HG02678 (cell line): ENCODE data around the gene ABCA12.

Experiments
- ATAC-seq: cut with Tn5 transposase; IDR thresholded peaks from one replicate; pipeline ENCODE4 v1.9.1; 2021; ENCODE audit warnings: mild to moderate bottlenecking, moderate library complexity; ENCODE audit not compliant: unreplicated experiment

Gene ABCA12

GRCh38 chr2:214987261-214987660 is 151.2 kb downstream of the ABCA12 start:
- no peak for ATAC-seq

- no peak for ATAC-seq
Measured at GRCh38 chr2:214985619-214986018, 152.8 kb downstream of the ABCA12 start.

DNA sequence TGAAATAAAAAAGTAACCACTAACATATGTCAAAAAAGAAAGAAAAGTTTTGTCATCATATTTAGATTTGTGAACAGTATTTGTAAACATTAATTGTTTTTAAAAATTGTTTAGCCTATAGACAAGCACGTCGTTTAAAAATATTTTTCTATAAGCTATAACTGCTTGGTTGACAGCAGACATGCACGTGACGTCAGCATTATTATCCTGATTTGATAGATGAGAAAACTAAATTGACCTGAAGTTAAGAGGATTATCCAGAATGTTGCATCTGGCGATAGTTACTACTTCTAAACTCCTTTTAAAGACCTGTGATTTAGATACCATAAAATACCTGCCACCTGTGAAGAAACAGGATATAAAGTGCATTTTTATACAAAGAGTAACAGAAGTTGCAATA is 172.0 kb downstream of the ABCA12 start:
- no peak for ATAC-seq

DNA sequence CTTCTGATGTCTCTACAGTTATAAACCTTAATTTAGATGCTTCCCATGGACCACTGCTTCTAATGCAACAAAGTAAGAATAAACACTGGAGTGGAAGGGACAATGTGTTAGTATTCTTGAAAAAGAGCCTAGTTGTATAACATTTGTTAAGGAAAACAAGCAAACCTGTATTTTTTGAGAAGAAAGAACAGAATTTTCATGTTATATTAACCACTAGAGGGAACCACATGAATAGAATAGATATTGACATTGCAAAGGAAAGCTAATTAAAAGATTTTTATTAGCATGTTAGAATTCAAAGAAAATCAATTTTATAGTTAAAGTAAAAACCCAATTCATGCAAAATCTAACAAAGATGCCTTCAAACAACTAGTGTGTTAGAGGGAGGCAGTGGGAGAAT is 177.7 kb downstream of the ABCA12 start:
- ATAC-seq = no peak

- no peak for ATAC-seq
Measured at GRCh38 chr2:214946949-214947348, 191.5 kb downstream of the ABCA12 start.

DNA sequence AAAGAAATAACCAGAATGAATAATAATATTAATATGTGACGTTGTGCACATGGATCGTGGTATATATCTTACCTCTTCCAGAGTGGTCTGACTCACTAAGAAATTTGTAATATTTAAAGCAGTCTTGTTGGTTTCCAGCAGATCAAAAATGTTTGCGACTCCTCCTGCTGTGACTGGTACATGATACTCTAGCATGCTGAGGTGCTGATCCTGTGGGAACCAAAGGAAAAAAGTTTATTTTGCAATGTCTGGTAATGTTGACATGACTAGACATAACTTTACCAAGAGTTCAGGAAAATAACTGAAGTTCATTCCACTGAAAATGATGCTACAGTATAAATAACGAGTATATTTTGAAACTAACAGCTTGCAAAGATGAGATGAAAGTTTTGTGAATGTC is 204.4 kb downstream of the ABCA12 start:
- no peak for ATAC-seq

GRCh38 chr2:214904634-214905033 is 233.8 kb downstream of the ABCA12 start:
- no peak for ATAC-seq

- no peak for ATAC-seq
Measured at GRCh38 chr2:214904176-214904575, 234.2 kb downstream of the ABCA12 start.

GRCh38 chr2:214902286-214902685 is 236.1 kb downstream of the ABCA12 start:
- peak; percentile 50 for ATAC-seq

DNA sequence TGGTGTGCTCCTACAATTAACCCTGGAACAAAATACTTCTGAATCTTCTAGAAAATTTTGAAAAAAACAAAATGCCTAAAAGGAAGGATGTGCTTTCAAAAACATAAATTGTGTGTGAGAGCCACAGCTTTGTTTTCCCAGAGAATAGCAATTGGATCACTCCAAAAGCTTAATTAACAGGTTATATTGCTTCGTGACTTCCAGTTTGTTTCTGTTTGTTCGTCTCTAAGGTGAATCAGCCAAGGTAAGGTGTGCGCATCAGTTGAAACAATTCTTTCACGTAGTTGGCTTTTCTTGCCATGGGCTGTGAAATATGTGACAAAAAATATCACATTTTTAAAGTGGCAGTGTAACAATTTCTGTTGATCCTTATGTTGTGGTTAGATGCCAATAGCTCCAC is 238.7 kb downstream of the ABCA12 start:
- ATAC-seq = no peak

- ATAC-seq = no peak
Measured at GRCh38 chr2:214896274-214896673, 242.2 kb downstream of the ABCA12 start.

DNA sequence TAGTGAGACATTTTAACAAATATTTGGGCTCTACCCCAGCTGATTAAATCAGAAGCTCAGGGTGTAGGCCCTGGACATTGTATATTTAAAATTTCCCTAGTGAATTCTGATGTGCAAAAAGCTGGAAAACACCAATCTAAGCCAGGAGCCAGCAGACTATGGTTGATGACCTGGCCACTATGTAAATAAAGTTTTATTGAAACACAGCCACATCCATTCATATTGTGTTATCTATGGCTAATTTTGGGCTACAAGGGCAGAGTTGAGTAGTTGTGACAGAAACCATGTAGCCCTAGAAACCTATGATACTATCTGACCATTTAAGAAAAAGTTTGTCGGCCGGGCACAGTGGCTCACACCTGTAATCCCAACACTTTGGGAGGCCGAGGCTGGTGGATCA is 243.0 kb downstream of the ABCA12 start:
- no peak for ATAC-seq

- no peak for ATAC-seq
Measured at GRCh38 chr2:214889301-214889700, 249.1 kb downstream of the ABCA12 start.

GRCh38 chr2:214881647-214882202 is 256.7 kb downstream of the ABCA12 start:
- no peak for ATAC-seq
